C1 segment of cervical spinal cord (tissue), 14 donors: Measurements from ENCODE around the gene USP2.

Experiments
- DNase-seq, 14 donors: peaks; one replicate each; lab custom pipeline; 2025; lab: John Stamatoyannopoulos, UW

USP2 gene

GRCh38 chr11:119381181-119381988, at the start of gene USP2:
Gene USP2, minus strand, starts transcription at chr11:119381690. Its CDS starts 8,210 bp downstream, at chr11:119373480.
- DNase-seq, result peak; percentile 69 to 97 (median 92)

GRCh38 chr11:119427279-119427678, 45.8 kb upstream of the USP2 start:
- no peak for DNase-seq

GRCh38 chr11:119426142-119426541, 44.7 kb upstream of the USP2 start:
- no peak for DNase-seq

- no peak for DNase-seq
These were observed 43.3 kb upstream of the USP2 start for GRCh38 chr11:119424775-119425174.

- no peak for DNase-seq
These were observed 42.8 kb upstream of the USP2 start for GRCh38 chr11:119424276-119424675.

GRCh38 chr11:119423509-119424254, 42.2 kb upstream of the USP2 start:
- peak in 1 of 14 donors; percentile 48 for DNase-seq

- DNase-seq, result peak in 3 of 14 donors; percentile 6 to 84 (median 17)
These were observed 41.5 kb upstream of the USP2 start, which contains the start of gene THY1 for GRCh38 chr11:119422809-119423508. Gene THY1, minus strand, starts transcription at chr11:119423172. Its CDS starts 2,267 bp downstream, at chr11:119420905.

- DNase-seq, result peak in 4 of 14 donors; percentile 12 to 68 (median 24)
These were observed 40.7 kb upstream of the USP2 start for GRCh38 chr11:119421941-119422808.

GRCh38 chr11:119421351-119421750, 39.9 kb upstream of the USP2 start:
- no peak for DNase-seq

GRCh38 chr11:119420631-119421030, 39.1 kb upstream of the USP2 start:
- no peak for DNase-seq

GRCh38 chr11:119419834-119420492, 38.5 kb upstream of the USP2 start:
- DNase-seq, result no peak

GRCh38 chr11:119419246-119419645, 37.8 kb upstream of the USP2 start:
- no peak for DNase-seq

GRCh38 chr11:119418759-119419158, 37.3 kb upstream of the USP2 start:
- no peak for DNase-seq

- DNase-seq, result no peak
These were observed 36.4 kb upstream of the USP2 start for GRCh38 chr11:119417726-119418540.

- DNase-seq, result no peak
These were observed 35.4 kb upstream of the USP2 start for GRCh38 chr11:119416606-119417580.

- DNase-seq, result no peak
These were observed 34.5 kb upstream of the USP2 start for GRCh38 chr11:119415966-119416365.

GRCh38 chr11:119415517-119415916, 34.0 kb upstream of the USP2 start:
- no peak for DNase-seq

- DNase-seq, result no peak
These were observed 33.2 kb upstream of the USP2 start for GRCh38 chr11:119414734-119415133.
